ENCODE results near the gene SUCLG1.

SUCLG1 gene

GRCh38 chr2:84483320-84483719, 24.2 kb upstream of the SUCLG1 start:
- no peak for TF ChIP-seq CTCF (conservative IDR thresholded peaks at IDR 0.05; ENCODE audit: control insufficient read depth, insufficient read depth, low read depth, low read length)
- DNase-seq (ENCODE audit: low read depth): no peak
- no peak overlapping the region for H3K4me3 ChIP-seq (ENCODE audit: control insufficient read depth, low read depth, low read length)

GRCh38 chr2:84482603-84483002, 23.5 kb upstream of the SUCLG1 start:
- DNase-seq (ENCODE audit: low read depth): no peak
- no peak for TF ChIP-seq CTCF (conservative IDR thresholded peaks at IDR 0.05; ENCODE audit: control insufficient read depth, insufficient read depth, low read depth, low read length)
- H3K4me3 ChIP-seq (ENCODE audit: control insufficient read depth, low read depth, low read length): no peak overlapping the region

- peak; percentile 47 for DNase-seq (ENCODE audit: low read depth)
- TF ChIP-seq CTCF (conservative IDR thresholded peaks at IDR 0.05; ENCODE audit: control insufficient read depth, insufficient read depth, low read depth, low read length): no peak
Observed at GRCh38 chr2:84481702-84482101, 22.6 kb upstream of the SUCLG1 start.

DNA sequence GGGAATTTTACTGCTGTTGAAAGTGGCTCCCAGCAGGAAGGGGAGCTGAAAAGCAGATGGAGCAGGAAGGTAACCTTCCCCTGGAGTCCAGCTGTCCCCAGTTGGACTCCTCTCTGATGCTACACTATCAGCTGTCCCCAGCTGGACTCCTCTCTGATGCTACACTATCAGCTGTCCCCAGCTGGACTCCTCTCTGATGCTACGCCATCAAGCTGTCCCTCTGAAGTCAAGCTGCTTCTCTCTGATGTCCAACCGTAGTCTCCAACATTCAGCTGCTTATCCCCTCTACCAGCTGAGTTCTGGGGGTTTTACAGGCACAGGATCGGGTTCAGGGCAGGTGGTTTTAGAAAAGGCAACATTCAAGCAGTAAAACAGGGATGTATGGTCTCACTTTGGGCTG, 19.8 kb upstream of the SUCLG1 start:
- H3K4me3 ChIP-seq (ENCODE audit: control insufficient read depth, low read depth, low read length): no peak overlapping the region
- DNase-seq (ENCODE audit: low read depth): no peak
- no peak for TF ChIP-seq CTCF (conservative IDR thresholded peaks at IDR 0.05; ENCODE audit: control insufficient read depth, insufficient read depth, low read depth, low read length)

More at GRCh38 chr2:84481702-84482101, 22.6 kb upstream of the SUCLG1 start:
- H3K4me3 ChIP-seq (ENCODE audit: control insufficient read depth, low read depth, low read length): no peak overlapping the region

GRCh38 chr2:84477886-84478285, 18.8 kb upstream of the SUCLG1 start:
- no peak for DNase-seq (ENCODE audit: low read depth)
- TF ChIP-seq CTCF (conservative IDR thresholded peaks at IDR 0.05; ENCODE audit: control insufficient read depth, insufficient read depth, low read depth, low read length): no peak
- no peak overlapping the region for H3K4me3 ChIP-seq (ENCODE audit: control insufficient read depth, low read depth, low read length)

DNA sequence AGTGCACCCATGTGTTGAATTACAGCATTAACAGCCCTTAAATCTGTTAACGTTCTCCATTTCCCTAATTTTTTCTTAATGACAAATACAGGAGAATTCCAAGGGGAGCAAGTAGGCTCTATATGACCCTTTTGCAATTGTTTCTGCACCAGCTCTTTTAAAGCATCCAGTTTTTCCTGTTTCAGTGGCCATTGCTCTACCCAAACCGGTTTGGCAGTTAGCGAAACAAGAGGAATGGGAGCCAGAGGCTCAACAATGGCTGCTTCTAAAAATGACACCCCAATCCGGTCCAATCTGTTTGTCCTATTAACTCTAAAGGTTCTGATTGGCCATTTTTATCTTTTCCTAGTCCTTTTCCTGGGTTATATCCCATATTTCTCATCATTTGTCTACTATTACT, 15.1 kb upstream of the SUCLG1 start:
- H3K4me3 ChIP-seq (ENCODE audit: control insufficient read depth, low read depth, low read length): no peak overlapping the region

More for the DNA sequence above, 15.1 kb upstream of the SUCLG1 start:
- no peak for TF ChIP-seq CTCF (conservative IDR thresholded peaks at IDR 0.05; ENCODE audit: control insufficient read depth, insufficient read depth, low read depth, low read length)
- DNase-seq (ENCODE audit: low read depth): no peak
